ENCODE data around the gene PDE8B.

DNA sequence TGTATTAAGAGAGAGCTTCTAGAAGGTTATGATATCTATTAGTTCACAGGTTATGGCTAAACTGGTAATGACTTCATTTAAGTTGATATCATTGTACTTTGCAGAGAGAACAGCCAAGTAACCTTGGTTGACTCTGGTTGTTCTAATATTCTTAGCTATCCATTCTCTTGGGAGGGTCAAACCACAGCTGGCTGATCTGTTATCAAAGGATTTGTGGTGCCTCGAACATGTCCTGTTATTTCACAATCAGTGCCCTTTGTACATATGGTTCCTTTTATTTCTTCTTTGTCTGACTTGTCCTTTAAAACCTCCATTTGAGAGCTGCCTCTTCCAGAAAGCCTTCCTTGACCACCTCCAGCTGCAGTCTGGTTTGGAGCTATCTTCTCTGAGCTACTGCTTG is 61.7 kb downstream of the PDE8B start:
- TF ChIP-seq TAF1 (conservative IDR thresholded peaks at IDR 0.05): no peak
- TF ChIP-seq RAD21 (IDR thresholded peaks at IDR 0.05): no peak
